Iris pigment epithelial cell (primary cell): Measurements from ENCODE around the gene GAK.
"Not testable (repeated sequence)": the region's sequence is repeated elsewhere in the genome, so short reads cannot be mapped to it uniquely, and the experiment has no call there.

Source experiments
- DNase-seq: peaks from one replicate; pipeline ENCODE4 v3.0.0-alpha.2; 2011; ENCODE audit warnings: low read depth

The GAK gene

GRCh38 chr4:926538-926937 is 5.6 kb downstream of the GAK start:
- no peak for DNase-seq

GRCh38 chr4:925771-926500 is 6.2 kb downstream of the GAK start:
- DNase-seq, result no peak

DNA sequence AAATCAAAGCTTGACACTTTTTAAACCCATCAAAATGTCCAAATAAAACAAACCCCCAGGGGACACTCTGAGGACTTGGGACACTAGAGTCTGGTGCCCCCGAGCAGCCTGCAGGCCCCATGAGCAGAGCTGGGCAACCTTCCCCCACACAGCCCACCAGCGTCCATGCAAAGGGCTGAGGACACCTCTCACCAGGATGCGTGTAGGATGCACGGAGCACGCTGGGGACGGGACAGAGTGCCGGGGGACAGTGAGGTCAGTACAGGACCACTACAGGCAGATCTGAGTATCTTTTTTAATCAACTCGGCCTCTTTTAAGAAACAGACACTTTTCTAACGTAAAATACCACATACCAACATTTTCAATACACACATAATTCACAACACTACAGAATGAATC is 6.9 kb downstream of the GAK start:
- no peak for DNase-seq

- peak; percentile 57 for DNase-seq
These were observed 7.7 kb downstream of the GAK start for GRCh38 chr4:924107-925096.

- no peak for DNase-seq
These were observed 10.2 kb downstream of the GAK start for GRCh38 chr4:921830-922331.

DNA sequence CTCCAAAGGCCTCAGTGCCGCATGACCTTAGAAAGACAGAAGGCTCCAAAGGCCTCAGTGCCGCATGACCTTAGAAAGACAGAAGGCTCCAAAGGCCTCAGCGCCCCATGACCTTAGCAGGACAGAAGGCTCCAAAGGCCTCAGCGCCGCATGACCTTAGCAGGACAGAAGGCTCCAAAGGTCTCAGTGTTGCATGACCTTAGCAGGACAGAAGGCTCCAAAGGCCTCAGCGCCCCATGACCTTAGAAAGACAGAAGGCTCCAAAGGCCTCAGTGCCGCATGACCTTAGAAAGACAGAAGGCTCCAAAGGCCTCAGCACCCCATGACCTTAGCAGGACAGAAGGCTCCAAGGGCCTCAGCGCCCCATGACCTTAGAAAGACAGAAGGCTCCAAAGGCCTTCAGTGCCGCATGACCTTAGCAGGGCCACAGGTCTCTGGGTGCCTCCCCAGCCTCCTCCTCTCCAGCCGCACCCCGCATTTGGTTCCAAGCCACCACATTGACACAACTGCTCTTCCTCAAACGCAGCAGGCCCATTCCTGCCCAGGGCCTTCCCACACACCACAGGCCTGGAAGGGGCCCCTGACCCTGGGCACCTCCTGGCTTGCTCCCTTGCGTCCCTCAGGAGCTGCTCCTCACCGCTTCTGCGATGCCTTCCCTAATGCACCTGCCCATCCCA is 13.0 kb downstream of the GAK start:
- DNase-seq, result not testable (repeated sequence)

- not testable (repeated sequence) for DNase-seq
These were observed 13.5 kb downstream of the GAK start for GRCh38 chr4:918591-918990.

DNA sequence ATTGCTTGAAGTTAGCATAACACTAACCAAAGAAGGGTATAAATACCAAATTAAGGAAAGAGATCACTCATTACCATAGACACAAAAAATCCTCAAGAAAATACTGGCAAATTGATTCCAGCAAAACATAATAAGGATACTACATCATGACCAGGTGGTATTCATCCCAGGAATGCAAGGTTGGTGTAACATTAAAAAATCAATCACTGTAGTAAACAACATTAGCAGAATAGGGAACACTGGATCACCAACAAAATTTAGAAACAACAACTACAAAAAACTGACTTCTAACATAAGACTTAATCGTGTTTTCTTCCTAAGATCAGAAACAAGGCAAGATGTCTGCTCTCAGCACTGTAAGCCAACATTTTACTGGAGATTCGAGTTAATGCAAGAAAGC is 14.1 kb downstream of the GAK start:
- DNase-seq, result no peak

GRCh38 chr4:917466-917865 is 14.7 kb downstream of the GAK start:
- DNase-seq, result no peak

DNA sequence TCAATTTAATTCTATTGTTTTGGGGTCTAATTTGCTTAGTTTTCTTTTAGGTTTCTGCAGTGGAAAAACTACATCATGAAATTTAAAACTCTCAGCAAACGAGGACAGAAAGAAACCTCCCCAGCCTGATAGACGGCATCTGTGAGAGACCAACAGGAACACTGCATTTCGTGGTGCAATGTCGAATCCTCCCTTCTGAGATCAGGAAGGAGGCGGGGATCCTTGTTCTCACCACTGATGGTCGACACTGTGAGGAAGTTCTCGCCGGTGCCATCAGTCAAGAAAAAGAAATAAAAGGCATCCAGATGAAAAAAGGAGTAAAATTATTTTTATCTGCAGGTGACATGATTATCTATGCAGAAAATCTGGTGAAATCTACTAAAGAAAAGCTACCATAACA is 16.5 kb downstream of the GAK start:
- DNase-seq, result peak; percentile 42

- DNase-seq, result no peak
These were observed 17.1 kb downstream of the GAK start for GRCh38 chr4:915041-915474.

GRCh38 chr4:914531-914930 is 17.6 kb downstream of the GAK start:
- no peak for DNase-seq

GRCh38 chr4:913280-913618 is 18.9 kb downstream of the GAK start:
- no peak for DNase-seq

GRCh38 chr4:912548-913279 is 19.4 kb downstream of the GAK start:
- DNase-seq, result no peak

- no peak for DNase-seq
These were observed 20.1 kb downstream of the GAK start for GRCh38 chr4:911871-912490.

GRCh38 chr4:911221-911751 is 20.8 kb downstream of the GAK start:
- no peak for DNase-seq

- no peak for DNase-seq
These were observed 21.6 kb downstream of the GAK start for GRCh38 chr4:910366-911091.

DNA sequence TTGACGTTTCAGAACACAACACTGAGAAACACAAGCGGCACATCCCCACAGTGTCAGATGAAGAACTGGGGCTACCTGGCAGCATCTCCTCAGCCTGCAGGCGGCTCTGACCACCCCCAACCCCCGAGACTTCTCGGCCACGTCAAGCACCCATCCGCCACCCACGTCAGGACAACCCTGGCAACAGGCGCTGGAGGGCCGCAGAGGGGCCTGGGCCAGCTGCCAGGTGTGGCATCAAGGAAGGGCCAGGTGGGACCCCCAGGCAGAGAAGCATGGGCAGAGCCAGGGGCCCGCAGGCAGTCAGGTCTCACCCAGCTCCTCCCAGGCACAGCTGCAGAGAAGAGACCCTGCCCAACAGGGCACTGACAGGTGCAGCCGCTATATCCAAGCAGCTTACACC is 22.3 kb downstream of the GAK start:
- no peak for DNase-seq

- DNase-seq, result no peak
These were observed 23.0 kb downstream of the GAK start for GRCh38 chr4:909131-909571.

GRCh38 chr4:907691-908425 is 24.3 kb downstream of the GAK start:
- peak; percentile 18 for DNase-seq
